BLaER1 treated with 17β-estradiol and CSF1 and Interleukin-3, amounts not matched to agents 10 nM and 100 nM (cell line): ENCODE results near the gene EMILIN2.
"Not testable (repeated sequence)": the region's sequence is repeated elsewhere in the genome, so short reads cannot be mapped to it uniquely, and the experiment has no call there.

ENCODE experiments used
- H3K27ac ChIP-seq, 11 experiments: shearing (Covaris generic); formaldehyde crosslinking; 2 replicates each; pipeline ENCODE4 v1.8.1; 2022
- H3K27me3 ChIP-seq, 11 experiments: shearing (Covaris generic); formaldehyde crosslinking; 2 replicates each; pipeline ENCODE4 v1.8.1; 2022
- H3K36me3 ChIP-seq, 11 experiments: shearing (Covaris generic); formaldehyde crosslinking; 2 replicates each; pipeline ENCODE4 v1.8.1; 2022
- H3K4me1 ChIP-seq, 10 experiments: shearing (Covaris generic); formaldehyde crosslinking; 2 replicates each; pipeline ENCODE4 v1.8.1; 2022
- H3K4me2 ChIP-seq, 11 experiments: shearing (Covaris generic); formaldehyde crosslinking; 2 replicates each; pipeline ENCODE4 v1.8.1; 2022
- H3K4me3 ChIP-seq, 10 experiments: shearing (Covaris generic); formaldehyde crosslinking; 2 replicates each; pipeline ENCODE4 v1.8.1; 2022
- H3K9ac ChIP-seq, 11 experiments: shearing (Covaris generic); formaldehyde crosslinking; 2 replicates each; pipeline ENCODE4 v1.8.1; 2022
- H3K9me3 ChIP-seq, 11 experiments: shearing (Covaris generic); formaldehyde crosslinking; replicated peaks in 1 of 11; 2 replicates each; pipeline ENCODE4 v1.8.1; 2022
- H4K20me1 ChIP-seq, 11 experiments: shearing (Covaris generic); formaldehyde crosslinking; 2 replicates each; pipeline ENCODE4 v1.8.1; 2022
- Cebpa-rat ChIP-seq, 11 experiments: shearing (Covaris generic); IDR thresholded peaks; 2 replicates each; pipeline ENCODE4 v1.8.1; 2022

Gene EMILIN2

GRCh38 chr18:2913398-2914005 is 66.7 kb downstream of the EMILIN2 start:
- Histone ChIP-seq H3K9ac (peak overlapping the region in 6 of 11 experiments; percentile 8 to 59 (median 34); a peak in 9 of 22 replicates), H4K20me1 (peaks cover 0 to 100% (median 29%) of the 10 kb centered on the region in 11 experiments; a peak in 18 of 22 replicates), H3K27ac (peak overlapping the region in 4 of 11 experiments; percentile 4 to 60 (median 20); a peak in 5 of 22 replicates), H3K4me3 (peak overlapping the region in 1 of 10 experiments; percentile 5; a peak in 1 of 20 replicates), H3K27me3 (no peaks in the 10 kb centered on the region), H3K36me3 (peaks cover 8 to 100% (median 28%) of the 10 kb centered on the region in 11 experiments; a peak in 19 of 22 replicates), H3K4me1 (peaks cover 84 to 100% (median 95%) of the 10 kb centered on the region in 10 experiments), H3K9me3 (no peaks in the 10 kb centered on the region), H3K4me2 (peak overlapping the region; percentile 10 to 88 (median 83))
- TF ChIP-seq Cebpa-rat (IDR thresholded peaks at IDR 0.05): no peak

DNA sequence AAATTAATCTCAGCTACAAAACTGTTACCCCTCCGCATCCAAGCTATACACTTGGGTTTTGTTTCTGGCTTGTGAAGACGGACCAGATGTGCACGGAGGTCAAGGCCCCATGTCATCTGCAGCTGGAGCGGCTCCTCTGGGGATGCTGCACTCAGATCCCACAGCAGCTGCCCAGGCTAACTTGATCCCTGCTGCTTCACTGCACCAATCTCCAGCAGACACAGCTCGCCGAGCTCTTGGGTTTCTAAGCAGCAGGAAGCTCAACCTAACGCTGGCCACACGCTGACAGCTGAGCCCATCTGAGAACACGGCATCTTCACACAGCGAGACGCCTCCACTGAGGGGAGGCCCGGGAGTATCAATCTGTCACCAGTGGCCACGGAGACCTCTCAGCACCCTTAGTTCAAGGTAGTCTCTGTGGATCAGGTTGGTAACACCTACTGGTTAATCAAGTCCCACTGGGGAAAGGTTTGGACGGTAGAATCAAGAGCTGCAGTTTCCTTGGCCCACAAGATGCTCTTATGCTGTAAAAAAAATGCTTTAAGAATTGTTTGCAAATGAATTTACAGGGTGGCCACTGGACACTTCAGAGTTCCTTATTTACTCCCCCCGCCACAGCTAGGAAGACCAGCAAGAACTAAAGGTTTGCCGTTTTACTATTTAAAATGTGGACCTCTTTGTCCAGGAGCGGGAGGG is 67.5 kb downstream of the EMILIN2 start:
- Histone ChIP-seq H3K4me3 (peak overlapping the region in 3 of 10 experiments; percentile 15 to 40 (median 33); a peak in 4 of 20 replicates), H3K27ac (peak overlapping the region in 5 of 11 experiments; percentile 20 to 60 (median 35); a peak in 8 of 22 replicates), H3K9me3 (no peaks in the 10 kb centered on the region), H3K4me2 (peak overlapping the region; percentile 10 to 88 (median 83); a peak in 21 of 22 replicates), H4K20me1 (peaks cover 0 to 100% (median 26%) of the 10 kb centered on the region in 11 experiments; a peak in 17 of 22 replicates), H3K9ac (peak overlapping the region in 5 of 11 experiments; percentile 8 to 59 (median 39); a peak in 9 of 22 replicates), H3K4me1 (peaks cover 76 to 100% (median 99%) of the 10 kb centered on the region in 10 experiments), H3K36me3 (peaks cover 16 to 100% (median 36%) of the 10 kb centered on the region in 11 experiments), H3K27me3 (no peaks in the 10 kb centered on the region)
- TF ChIP-seq Cebpa-rat (IDR thresholded peaks at IDR 0.05): no peak

- Histone ChIP-seq H3K9me3 (no peaks in the 10 kb centered on the region), H3K4me1 (peaks cover 71 to 100% (median 99%) of the 10 kb centered on the region in 10 experiments), H3K27ac (peak overlapping the region in 4 of 11 experiments; percentile 23 to 60 (median 43); a peak in 8 of 22 replicates), H3K27me3 (no peaks in the 10 kb centered on the region), H3K4me3 (peak overlapping the region in 3 of 10 experiments; percentile 15 to 40 (median 33); a peak in 4 of 20 replicates), H4K20me1 (peaks cover 0 to 100% (median 26%) of the 10 kb centered on the region in 11 experiments; a peak in 17 of 22 replicates), H3K9ac (peak overlapping the region in 4 of 11 experiments; percentile 28 to 59 (median 44); a peak in 7 of 22 replicates), H3K36me3 (peaks cover 21 to 100% (median 41%) of the 10 kb centered on the region in 11 experiments), H3K4me2 (peak overlapping the region; percentile 10 to 88 (median 83); a peak in 20 of 22 replicates)
- no peak for TF ChIP-seq Cebpa-rat (IDR thresholded peaks at IDR 0.05)
These were observed 68.1 kb downstream of the EMILIN2 start for GRCh38 chr18:2914881-2915240.

DNA sequence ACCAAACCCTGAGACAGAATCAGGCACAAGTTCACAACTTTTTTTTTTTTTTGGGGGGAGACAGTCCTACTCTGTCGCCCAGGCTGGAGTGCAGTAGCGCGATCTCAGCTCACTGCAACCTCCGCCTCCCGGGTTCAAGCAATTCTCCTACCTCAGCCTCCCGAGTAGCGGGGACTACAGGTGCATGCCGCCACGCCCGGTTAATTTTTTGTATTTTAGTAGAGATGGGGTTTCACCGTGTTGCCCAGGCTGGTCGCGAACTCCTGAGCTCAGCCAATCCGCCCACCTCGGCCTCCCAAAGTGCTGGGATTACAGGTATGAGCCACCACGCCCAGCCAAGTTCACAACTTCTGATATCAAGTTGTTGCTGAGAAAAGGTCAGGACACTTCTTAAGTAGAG is 68.7 kb downstream of the EMILIN2 start:
- Histone ChIP-seq H3K4me1 (peaks cover 65 to 100% (median 98%) of the 10 kb centered on the region in 10 experiments), H3K4me3 (peak overlapping the region in 1 of 10 experiments; percentile 40; a peak in 3 of 20 replicates), H3K27ac (peak overlapping the region in 1 of 11 experiments; percentile 60; a peak in 1 of 22 replicates), H3K4me2 (peak overlapping the region; percentile 54 to 88 (median 83); a peak in 20 of 22 replicates), H4K20me1 (peaks cover 0 to 100% (median 23%) of the 10 kb centered on the region in 11 experiments; a peak in 17 of 22 replicates), H3K36me3 (peaks cover 28 to 100% (median 47%) of the 10 kb centered on the region in 11 experiments)
- not testable (repeated sequence) for H3K9me3 ChIP-seq, H3K27me3 ChIP-seq, H3K9ac ChIP-seq

- Histone ChIP-seq H3K4me3 (no peak overlapping the region), H3K27me3 (no peaks in the 10 kb centered on the region), H4K20me1 (peaks cover 0 to 100% (median 23%) of the 10 kb centered on the region in 11 experiments; a peak in 17 of 22 replicates), H3K4me2 (peak overlapping the region; percentile 59 to 88 (median 83)), H3K9me3 (no peaks in the 10 kb centered on the region), H3K4me1 (peaks cover 64 to 100% (median 95%) of the 10 kb centered on the region in 10 experiments), H3K36me3 (peaks cover 35 to 100% (median 54%) of the 10 kb centered on the region in 11 experiments), H3K27ac (peak overlapping the region in 5 of 11 experiments; percentile 19 to 74 (median 55); a peak in 3 of 22 replicates), H3K9ac (no peak overlapping the region; a peak in 1 of 22 replicates)
- TF ChIP-seq Cebpa-rat (IDR thresholded peaks at IDR 0.05): no peak
These were observed 69.4 kb downstream of the EMILIN2 start for GRCh38 chr18:2916184-2916583.

DNA sequence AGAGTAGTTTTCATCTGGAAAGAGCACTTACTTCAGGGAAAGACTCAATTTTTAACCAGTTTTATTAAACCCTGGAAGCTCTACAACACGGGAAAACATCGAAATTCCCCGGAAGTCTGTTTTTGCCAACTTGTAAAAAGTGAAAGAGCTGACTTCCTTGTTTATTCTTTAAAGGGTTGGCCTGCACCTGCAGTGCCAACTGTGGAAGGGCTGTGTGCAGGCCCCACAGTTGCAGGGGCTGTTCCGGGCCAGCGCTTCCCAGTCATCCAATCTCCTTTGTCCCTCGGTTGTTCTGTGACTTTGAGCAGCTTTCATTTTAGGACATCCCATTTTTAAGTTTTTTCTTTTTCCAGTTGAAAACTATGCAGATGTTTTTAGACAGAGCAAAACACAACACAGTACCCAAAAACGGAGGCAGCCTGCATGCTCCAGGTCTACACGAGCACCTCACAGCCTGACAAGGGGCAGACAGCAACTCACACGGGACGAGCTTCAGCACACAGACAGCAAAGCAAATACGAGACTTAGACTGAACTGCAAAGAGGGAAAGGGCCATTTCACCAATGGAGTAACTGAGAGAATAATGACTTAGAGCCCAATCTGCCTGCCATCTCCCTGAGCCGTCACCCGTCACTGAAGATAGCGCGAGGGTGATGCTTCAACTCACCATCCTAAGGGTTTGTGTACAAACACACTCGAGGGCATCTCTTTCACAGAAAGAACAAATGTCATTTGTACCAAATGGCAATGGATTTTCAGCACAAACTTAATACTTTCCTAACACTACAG is 70.6 kb downstream of the EMILIN2 start:
- Histone ChIP-seq H3K36me3 (peaks cover 47 to 100% (median 67%) of the 10 kb centered on the region in 11 experiments), H4K20me1 (peaks cover 0 to 99% (median 23%) of the 10 kb centered on the region in 11 experiments; a peak in 17 of 22 replicates), H3K9me3 (no peaks in the 10 kb centered on the region), H3K4me3 (peak overlapping the region in 6 of 10 experiments; percentile 20 to 41 (median 23); a peak in 6 of 20 replicates), H3K9ac (peak overlapping the region in 8 of 11 experiments; percentile 21 to 67 (median 50); a peak in 14 of 22 replicates), H3K27ac (peak overlapping the region in 9 of 11 experiments; percentile 6 to 74 (median 49); a peak in 14 of 22 replicates), H3K4me1 (peaks cover 59 to 93% (median 83%) of the 10 kb centered on the region in 10 experiments), H3K27me3 (no peaks in the 10 kb centered on the region), H3K4me2 (peak overlapping the region; percentile 59 to 88 (median 83))
- no peak for TF ChIP-seq Cebpa-rat (IDR thresholded peaks at IDR 0.05)

GRCh38 chr18:2918761-2919550 is 72.2 kb downstream of the EMILIN2 start:
- Histone ChIP-seq H3K27me3 (no peaks in the 10 kb centered on the region), H3K27ac (peak overlapping the region in 4 of 11 experiments; percentile 6 to 74 (median 58); a peak in 5 of 22 replicates), H3K9ac (no peak overlapping the region; a peak in 1 of 22 replicates), H3K4me1 (peaks cover 44 to 78% (median 68%) of the 10 kb centered on the region in 10 experiments), H4K20me1 (peaks cover 0 to 99% (median 13%) of the 10 kb centered on the region in 11 experiments; a peak in 17 of 22 replicates), H3K9me3 (no peaks in the 10 kb centered on the region), H3K36me3 (peaks cover 62 to 100% (median 82%) of the 10 kb centered on the region in 11 experiments), H3K4me3 (no peak overlapping the region), H3K4me2 (peak overlapping the region in 8 of 11 experiments; percentile 72 to 88 (median 83); a peak in 16 of 22 replicates)
- TF ChIP-seq Cebpa-rat (IDR thresholded peaks at IDR 0.05): no peak
